Activated CD4-positive, alpha-beta memory T cell treated with anti-CD3 and anti-CD28 coated beads for 36 hours (primary cell): ENCODE results near the gene NTNG1. TPM values are rescaled to one million over a fixed set of nuclear protein-coding genes. Genes with fewer than 3 reads are reported as not detected.

Experiments used
- CTCF ChIA-PET: fragments of 350-600 bp; sonication (Branson Sonifier 250); formaldehyde crosslinking; loops from one replicate; lab custom pipeline; 2021; ENCODE audit warnings: antibody characterized with exemption, inconsistent platforms; lab: Charles Lee
- POLR2A ChIA-PET: fragments of 350-600 bp; sonication (Branson Sonifier 250); formaldehyde crosslinking; loops from one replicate; lab custom pipeline; 2021; ENCODE audit warnings: antibody characterized with exemption; lab: Charles Lee
- DNase-seq: peaks from one replicate; pipeline ENCODE4 v3.0.0-alpha.2; 2020
- H3K27ac Mint-ChIP-seq: one replicate; pipeline ENCODE4 v1.8.0; 2021; ENCODE audit warnings: mixed read lengths
- H3K27me3 Mint-ChIP-seq: one replicate; pipeline ENCODE4 v1.8.0; 2021; ENCODE audit warnings: mixed read lengths
- H3K36me3 Mint-ChIP-seq: one replicate; pipeline ENCODE4 v1.8.0; 2021; ENCODE audit warnings: mixed read lengths
- H3K4me1 Mint-ChIP-seq: one replicate; pipeline ENCODE4 v1.8.0; 2021; ENCODE audit warnings: low read depth, mixed read lengths
- H3K4me3 Mint-ChIP-seq: one replicate; pipeline ENCODE4 v1.8.0; 2021; ENCODE audit warnings: mild to moderate bottlenecking, mixed read lengths
- H3K9me3 Mint-ChIP-seq: one replicate; pipeline ENCODE4 v1.8.0; 2021; ENCODE audit warnings: mixed read lengths
- intact Hi-C: fragments of 100-400 bp; cut with micrococcal nuclease; formaldehyde crosslinking; loops from one replicate; pipeline ENCODE4 v1.15.1; 2023
- total RNA-seq, 2 experiments: library from RNA; stranded (reverse); gene quantifications; one replicate each; pipeline ENCODE4 v1.2.3, GENCODE V29; 2021

Gene NTNG1
- total RNA-seq, 2 experiments from 2014 or later = not detected

GRCh38 chr1:107359472-107360241, 218.8 kb downstream of the NTNG1 start:
- H3K4me1 Mint-ChIP-seq = no peaks in the 10 kb centered on the region
- H3K4me3 Mint-ChIP-seq = no peak overlapping the region
- H3K27me3 Mint-ChIP-seq = no peaks in the 10 kb centered on the region
- ChIA-PET POLR2A (no interaction called here), CTCF (no interaction called here)
- H3K36me3 Mint-ChIP-seq = no peaks in the 10 kb centered on the region
- intact Hi-C loops = no loop called here
- no peaks in the 10 kb centered on the region for H3K9me3 Mint-ChIP-seq
- no peak for DNase-seq
- no peak overlapping the region for H3K27ac Mint-ChIP-seq

- intact Hi-C loops = no loop called here
- Mint-ChIP-seq H3K9me3 (no peaks in the 10 kb centered on the region), H3K27ac (no peak overlapping the region), H3K36me3 (no peaks in the 10 kb centered on the region), H3K4me1 (no peaks in the 10 kb centered on the region), H3K27me3 (no peaks in the 10 kb centered on the region), H3K4me3 (no peak overlapping the region)
- DNase-seq = no peak
- POLR2A ChIA-PET = no interaction called here
- CTCF ChIA-PET = no interaction called here
Observed at GRCh38 chr1:107362468-107363140, 221.8 kb downstream of the NTNG1 start.

DNA sequence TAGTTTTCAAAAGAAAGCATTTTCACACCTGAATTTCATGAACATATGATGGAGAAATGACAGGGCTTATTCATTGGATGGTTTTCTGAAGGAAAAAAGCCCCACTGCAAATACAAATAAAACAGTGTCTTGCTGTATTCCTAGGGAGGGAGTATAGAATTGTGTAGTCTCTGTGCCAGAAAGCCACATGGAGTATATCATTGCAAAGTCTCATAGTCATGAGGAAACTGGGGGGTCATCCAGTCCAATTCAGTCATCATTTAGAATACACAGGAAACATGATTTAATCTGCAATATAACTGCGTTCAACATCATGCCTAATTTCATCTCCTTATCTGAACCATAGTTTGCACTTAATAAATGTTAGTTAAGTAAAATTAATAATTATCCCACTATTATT, 222.3 kb downstream of the NTNG1 start:
- Mint-ChIP-seq H3K4me3 (no peak overlapping the region), H3K4me1 (no peaks in the 10 kb centered on the region), H3K9me3 (no peaks in the 10 kb centered on the region), H3K27me3 (no peaks in the 10 kb centered on the region), H3K27ac (no peak overlapping the region), H3K36me3 (no peaks in the 10 kb centered on the region)
- no peak for DNase-seq
- ChIA-PET CTCF (no interaction called here), POLR2A (no interaction called here)
- intact Hi-C loops = no loop called here

DNA sequence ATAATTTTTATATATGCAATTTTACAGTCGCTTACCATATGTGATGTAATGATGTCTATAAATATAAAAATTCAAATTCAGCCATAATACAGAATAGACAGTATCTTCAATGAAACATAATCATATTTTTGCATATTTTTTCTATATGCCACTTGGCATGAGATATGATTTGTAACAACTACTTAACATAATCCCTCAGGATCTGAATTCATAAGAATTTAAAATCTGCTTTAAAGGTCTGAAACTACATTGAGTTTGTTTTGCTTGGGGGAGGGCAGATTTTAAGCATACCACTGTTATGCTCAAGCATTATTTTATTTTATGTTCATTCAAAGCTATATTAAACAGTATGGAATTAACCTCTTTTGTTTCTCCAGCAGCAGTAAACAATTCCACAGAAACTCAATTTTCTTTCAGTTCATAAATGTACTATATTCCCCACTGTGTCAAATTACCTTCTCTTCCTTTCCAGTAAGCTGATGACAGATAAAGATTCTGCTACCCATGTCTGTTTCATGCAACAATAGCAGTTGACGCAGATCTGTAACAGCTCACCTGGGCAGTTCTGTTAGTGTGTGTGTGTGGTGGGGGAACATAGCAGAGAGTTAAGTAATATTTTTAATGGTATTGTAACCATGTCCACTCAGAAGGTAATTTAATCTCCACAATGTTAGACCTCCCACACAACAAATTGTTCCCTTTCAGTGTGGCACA, 224.8 kb downstream of the NTNG1 start:
- ChIA-PET CTCF (no interaction called here), POLR2A (no interaction called here)
- no peaks in the 10 kb centered on the region for H3K4me1 Mint-ChIP-seq
- H3K27me3 Mint-ChIP-seq = no peaks in the 10 kb centered on the region
- intact Hi-C loops = no loop called here
- H3K27ac Mint-ChIP-seq = no peak overlapping the region
- H3K9me3 Mint-ChIP-seq = no peaks in the 10 kb centered on the region
- H3K4me3 Mint-ChIP-seq = no peak overlapping the region
- DNase-seq = no peak
- no peaks in the 10 kb centered on the region for H3K36me3 Mint-ChIP-seq

DNA sequence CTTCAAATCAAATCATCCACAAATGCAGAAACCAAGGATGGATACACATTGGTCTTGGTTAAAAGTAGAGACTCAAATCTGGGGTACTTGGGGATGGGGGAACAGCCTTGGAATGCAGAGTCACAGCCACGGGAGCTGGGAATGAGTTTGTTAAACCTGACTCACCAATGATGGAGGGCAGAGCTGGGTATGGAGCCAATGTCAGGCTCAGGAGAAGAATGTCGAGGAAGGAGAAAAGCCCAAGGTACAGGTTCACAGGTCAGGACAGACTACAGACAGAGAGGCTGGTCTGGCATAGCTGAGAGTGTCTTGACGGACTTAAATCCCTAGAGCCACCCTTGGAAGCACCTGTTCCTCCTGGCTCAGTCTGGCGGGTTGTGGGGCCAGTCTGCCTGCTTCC, 237.6 kb downstream of the NTNG1 start:
- intact Hi-C loops = no loop called here
- no peak for DNase-seq
- Mint-ChIP-seq H3K9me3 (no peaks in the 10 kb centered on the region), H3K4me3 (no peak overlapping the region), H3K4me1 (no peaks in the 10 kb centered on the region), H3K27ac (no peak overlapping the region), H3K27me3 (peaks cover 2% of the 10 kb centered on the region), H3K36me3 (no peaks in the 10 kb centered on the region)
- CTCF ChIA-PET = no interaction called here
- POLR2A ChIA-PET = no interaction called here

- intact Hi-C loops = no loop called here
- Mint-ChIP-seq H3K4me3 (no peak overlapping the region), H3K27me3 (peaks cover 2% of the 10 kb centered on the region), H3K27ac (no peak overlapping the region), H3K4me1 (no peaks in the 10 kb centered on the region), H3K9me3 (no peaks in the 10 kb centered on the region), H3K36me3 (no peaks in the 10 kb centered on the region)
- ChIA-PET POLR2A (no interaction called here), CTCF (no interaction called here)
- DNase-seq = no peak
Observed at GRCh38 chr1:107378866-107379265, 238.0 kb downstream of the NTNG1 start.

DNA sequence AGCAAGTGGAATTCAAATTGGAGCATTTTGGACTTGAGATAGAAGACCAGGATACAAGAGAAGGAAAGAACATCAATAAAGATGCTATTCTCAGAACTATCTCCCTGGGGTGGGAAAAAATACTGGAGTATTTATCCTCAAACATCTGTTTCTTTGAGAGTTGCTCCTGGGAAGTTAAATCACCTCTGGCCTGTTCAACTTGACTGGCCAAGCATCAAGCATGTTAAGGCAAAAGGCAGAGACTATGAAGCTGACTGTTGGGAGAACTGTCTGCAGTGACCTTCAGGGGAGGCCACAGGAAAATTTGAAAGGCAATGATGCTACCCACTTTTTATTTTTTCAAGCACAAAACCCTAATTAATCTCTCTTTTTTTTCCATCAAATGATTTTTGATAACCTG, 239.0 kb downstream of the NTNG1 start:
- no peak for DNase-seq
- intact Hi-C loops = no loop called here
- Mint-ChIP-seq H3K4me1 (no peaks in the 10 kb centered on the region), H3K4me3 (no peak overlapping the region), H3K36me3 (no peaks in the 10 kb centered on the region), H3K9me3 (no peaks in the 10 kb centered on the region), H3K27ac (no peak overlapping the region), H3K27me3 (peaks cover 2% of the 10 kb centered on the region)
- ChIA-PET CTCF (no interaction called here), POLR2A (no interaction called here)

DNA sequence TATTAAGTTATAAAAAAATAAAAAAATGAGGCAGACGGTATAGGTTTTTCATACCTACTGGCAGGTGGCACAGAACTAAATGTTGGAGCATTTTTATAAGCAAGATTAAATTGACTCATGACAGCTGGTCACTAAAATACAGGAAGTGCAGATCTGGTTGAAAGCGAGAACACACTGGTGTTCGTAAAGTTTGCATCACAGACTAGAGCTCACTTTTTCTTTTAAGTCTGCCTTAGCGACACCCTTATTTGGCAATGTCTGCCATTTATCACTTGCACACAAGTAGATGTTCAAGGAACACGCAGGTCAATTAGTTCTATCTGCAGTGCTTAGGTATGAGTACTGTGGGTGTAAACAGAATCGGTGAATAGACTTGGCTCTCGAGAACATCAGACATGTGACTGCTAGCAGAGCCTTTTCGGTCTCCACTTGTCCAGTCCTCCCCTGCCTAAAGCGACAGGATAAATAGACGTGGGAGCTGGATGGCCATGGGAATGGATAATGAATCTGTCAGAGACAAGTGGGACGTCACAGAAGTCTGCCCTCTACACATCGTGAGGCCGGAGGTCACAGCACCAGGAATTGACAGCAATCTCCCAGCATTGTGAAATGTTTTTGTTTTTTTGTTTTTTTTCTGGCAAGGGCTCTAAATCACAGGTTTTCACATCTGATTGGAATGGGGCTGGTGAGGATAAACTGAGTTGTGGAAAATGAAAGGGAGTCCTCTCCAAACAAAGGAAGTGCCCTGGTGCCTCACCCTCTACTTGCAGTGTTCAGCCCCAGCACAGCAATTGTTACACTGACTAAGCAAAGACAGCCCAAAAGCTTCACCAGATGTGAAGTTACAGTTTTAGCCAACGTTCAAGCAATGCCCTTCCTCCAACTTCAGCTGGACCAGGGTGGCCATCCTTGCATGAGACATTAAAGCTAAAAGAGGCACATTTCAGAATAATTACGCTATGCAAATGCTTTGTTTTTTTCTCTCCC, 248.9 kb downstream of the NTNG1 start:
- intact Hi-C loops = no loop called here
- Mint-ChIP-seq H3K27me3 (no peaks in the 10 kb centered on the region), H3K27ac (no peak overlapping the region), H3K9me3 (no peaks in the 10 kb centered on the region), H3K4me3 (no peak overlapping the region), H3K4me1 (no peaks in the 10 kb centered on the region), H3K36me3 (no peaks in the 10 kb centered on the region)
- ChIA-PET CTCF (no interaction called here), POLR2A (no interaction called here)
- DNase-seq = no peak

GRCh38 chr1:107394301-107394700, 253.5 kb downstream of the NTNG1 start:
- Mint-ChIP-seq H3K36me3 (no peaks in the 10 kb centered on the region), H3K4me3 (no peak overlapping the region), H3K27me3 (no peaks in the 10 kb centered on the region), H3K27ac (no peak overlapping the region), H3K4me1 (no peaks in the 10 kb centered on the region), H3K9me3 (no peaks in the 10 kb centered on the region)
- intact Hi-C loops = no loop called here
- ChIA-PET POLR2A (no interaction called here), CTCF (no interaction called here)
- no peak for DNase-seq

- no peaks in the 10 kb centered on the region for H3K36me3 Mint-ChIP-seq
- intact Hi-C loops = no loop called here
- no peaks in the 10 kb centered on the region for H3K27me3 Mint-ChIP-seq
- no peak overlapping the region for H3K4me3 Mint-ChIP-seq
- ChIA-PET POLR2A (no interaction called here), CTCF (no interaction called here)
- no peak overlapping the region for H3K27ac Mint-ChIP-seq
- H3K4me1 Mint-ChIP-seq = no peaks in the 10 kb centered on the region
- no peaks in the 10 kb centered on the region for H3K9me3 Mint-ChIP-seq
- no peak for DNase-seq
Observed at GRCh38 chr1:107401704-107402103, 260.9 kb downstream of the NTNG1 start.

DNA sequence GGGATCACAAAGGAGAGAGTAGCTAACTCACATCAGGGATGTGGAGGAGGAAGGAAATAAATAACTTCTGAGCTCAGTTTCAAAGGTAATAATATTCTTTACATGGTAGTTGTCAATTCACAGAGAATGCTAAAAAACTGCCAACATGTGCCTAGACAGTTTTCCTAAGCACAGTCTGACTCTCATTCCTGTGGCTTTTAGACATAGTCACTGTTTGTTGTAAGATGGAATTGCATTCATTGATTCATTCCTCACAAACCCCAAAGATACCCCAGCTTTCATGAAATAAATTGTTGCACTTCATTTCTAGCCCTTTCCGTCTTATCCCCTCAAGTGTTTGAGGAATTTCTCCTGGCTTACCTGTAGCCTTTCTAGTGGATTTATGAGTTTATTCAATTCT, 263.9 kb downstream of the NTNG1 start:
- DNase-seq = no peak
- H3K36me3 Mint-ChIP-seq = no peaks in the 10 kb centered on the region
- ChIA-PET CTCF (no interaction called here), POLR2A (no interaction called here)
- H3K27me3 Mint-ChIP-seq = no peaks in the 10 kb centered on the region
- H3K4me1 Mint-ChIP-seq = no peaks in the 10 kb centered on the region
- H3K4me3 Mint-ChIP-seq = no peak overlapping the region
- H3K9me3 Mint-ChIP-seq = no peaks in the 10 kb centered on the region
- no peak overlapping the region for H3K27ac Mint-ChIP-seq
- intact Hi-C loops = no loop called here

- Mint-ChIP-seq H3K27ac (no peak overlapping the region), H3K4me1 (no peaks in the 10 kb centered on the region)
Observed at GRCh38 chr1:107405236-107405635, 264.4 kb downstream of the NTNG1 start.

More at GRCh38 chr1:107405236-107405635, 264.4 kb downstream of the NTNG1 start:
- ChIA-PET CTCF (no interaction called here), POLR2A (no interaction called here)
- Mint-ChIP-seq H3K4me3 (no peak overlapping the region), H3K9me3 (no peaks in the 10 kb centered on the region), H3K27me3 (no peaks in the 10 kb centered on the region), H3K36me3 (no peaks in the 10 kb centered on the region)
- no peak for DNase-seq
- intact Hi-C loops = no loop called here
